HUES64 (cell line): ENCODE data around the gene PLIN4.
A peak's percentile ranks its signal among the peaks of the same experiment; 100 is the strongest.
"Not testable (repeated sequence)": the region's sequence is repeated elsewhere in the genome, so short reads cannot be mapped to it uniquely, and the experiment has no call there.

ENCODE experiments used
- H3K27ac ChIP-seq: 2 replicates; pipeline ENCODE4 v1.7.0; 2013; ENCODE audit warnings: low read depth, low read length, inconsistent platforms
- H3K27me3 ChIP-seq: 2 replicates; pipeline ENCODE4 v1.6.1; 2013; ENCODE audit warnings: mild to moderate bottlenecking, low read length; ENCODE audit not compliant: insufficient read depth
- H3K36me3 ChIP-seq: 2 replicates; pipeline ENCODE4 v1.6.1; 2013; ENCODE audit warnings: mild to moderate bottlenecking, low read length; ENCODE audit not compliant: insufficient read depth
- H3K4me1 ChIP-seq: 2 replicates; pipeline ENCODE4 v1.6.1; 2013; ENCODE audit warnings: mild to moderate bottlenecking, low read length, moderate library complexity; ENCODE audit not compliant: insufficient read depth
- H3K4me3 ChIP-seq: 2 replicates; pipeline ENCODE4 v1.5.1; 2013; ENCODE audit warnings: mild to moderate bottlenecking, low read length, moderate library complexity
- H3K9ac ChIP-seq: 2 replicates; pipeline ENCODE4 v1.6.1; 2013; ENCODE audit warnings: mild to moderate bottlenecking, low read depth, low read length
- H3K9me3 ChIP-seq: 2 replicates; pipeline ENCODE4 v1.6.1; 2013; ENCODE audit warnings: low read depth, low read length; ENCODE audit not compliant: insufficient read depth
- WGBS: fragments of 150-250, 120-280 bp; methylation state at CpG from one replicate; pipeline ENCODE4 v1.1.7; 2013; ENCODE audit warnings: missing lambda C conversion rate; 5-methylcytosine and 5-hydroxymethylcytosine counted together

The PLIN4 gene

GRCh38 chr19:4542896-4543841 lies 24.9 kb upstream of the PLIN4 start:
- H3K27ac ChIP-seq: no peak overlapping the region
- 94% methylated on average over 76 of the region's 77 CpGs for WGBS
- peaks cover 7% of the 10 kb centered on the region; the same call in 1 of the 2 replicates for H3K36me3 ChIP-seq
- 0 out of 2 replicates have a peak, but pooled peaks cover 4% of the 10 kb centered on the region for H3K9me3 ChIP-seq
- H3K27me3 ChIP-seq: no peaks in the 10 kb centered on the region
- H3K9ac ChIP-seq: no peak overlapping the region
- peaks cover 7% of the 10 kb centered on the region; the same call in 1 of the 2 replicates for H3K4me1 ChIP-seq
- H3K4me3 ChIP-seq: no peak overlapping the region

GRCh38 chr19:4541806-4542145 lies 23.5 kb upstream of the PLIN4 start:
- not testable (repeated sequence) for H3K27me3 ChIP-seq, H3K9me3 ChIP-seq, H3K27ac ChIP-seq, H3K36me3 ChIP-seq, H3K9ac ChIP-seq, H3K4me3 ChIP-seq, H3K4me1 ChIP-seq
- WGBS: 94% methylated on average over 12 of the region's 12 CpGs

- Histone ChIP-seq H3K4me1 (peaks cover 7% of the 10 kb centered on the region; the same call in 1 of the 2 replicates), H3K4me3 (no peak overlapping the region), H3K27ac (no peak overlapping the region), H3K9ac (no peak overlapping the region), H3K36me3 (0 out of 2 replicates have a peak, but pooled peaks cover 2% of the 10 kb centered on the region), H3K9me3 (0 out of 2 replicates have a peak, but pooled peaks cover 4% of the 10 kb centered on the region), H3K27me3 (no peaks in the 10 kb centered on the region)
- 92% methylated on average over 12 of the region's 12 CpGs for WGBS
Observed at GRCh38 chr19:4541114-4541805, 23.0 kb upstream of the PLIN4 start.

GRCh38 chr19:4539693-4540581 lies 21.7 kb upstream of the PLIN4 start, which contains the start of gene LRG1:
Gene LRG1, minus strand, starts transcription at chr19:4540036. Its CDS starts 23 bp downstream, at chr19:4540013.
- Histone ChIP-seq H3K9ac (no peak within 1 kb of the TSS), H3K27me3 (0 out of 2 replicates have a peak, but pooled peaks cover under 1% of the 10 kb centered on the region), H3K4me3 (no peak within 1 kb of the TSS), H3K36me3 (no peaks in the 10 kb centered on the region), H3K4me1 (peaks cover 7% of the 10 kb centered on the region; the same call in 1 of the 2 replicates), H3K9me3 (0 out of 2 replicates have a peak, but pooled peaks cover 4% of the 10 kb centered on the region), H3K27ac (no peak within 1 kb of the TSS)
- WGBS: 80% methylated on average over 14 of the region's 14 CpGs

- WGBS: 87% methylated on average over 3 of the region's 3 CpGs
- Histone ChIP-seq H3K36me3 (no peaks in the 10 kb centered on the region), H3K4me1 (peaks cover 7% of the 10 kb centered on the region; the same call in 1 of the 2 replicates), H3K4me3 (no peak overlapping the region), H3K9me3 (0 out of 2 replicates have a peak, but pooled peaks cover 4% of the 10 kb centered on the region), H3K27me3 (peaks cover 8% of the 10 kb centered on the region), H3K9ac (no peak overlapping the region), H3K27ac (no peak overlapping the region)
Observed at GRCh38 chr19:4539169-4539692, 20.9 kb upstream of the PLIN4 start.

GRCh38 chr19:4538601-4538954 lies 20.3 kb upstream of the PLIN4 start:
- Histone ChIP-seq H3K27me3 (peaks cover 14% of the 10 kb centered on the region), H3K9me3 (0 out of 2 replicates have a peak, but pooled peaks cover 4% of the 10 kb centered on the region), H3K4me1 (peaks cover 7% of the 10 kb centered on the region; the same call in 1 of the 2 replicates), H3K9ac (no peak overlapping the region), H3K27ac (no peak overlapping the region), H3K36me3 (no peaks in the 10 kb centered on the region), H3K4me3 (no peak overlapping the region)
- 94% methylated on average over 13 of the region's 13 CpGs for WGBS

GRCh38 chr19:4537953-4538600 lies 19.8 kb upstream of the PLIN4 start:
- Histone ChIP-seq H3K4me3 (no peak overlapping the region), H3K27me3 (peaks cover 17% of the 10 kb centered on the region), H3K9me3 (0 out of 2 replicates have a peak, but pooled peaks cover 4% of the 10 kb centered on the region), H3K36me3 (no peaks in the 10 kb centered on the region), H3K27ac (no peak overlapping the region), H3K4me1 (peaks cover 7% of the 10 kb centered on the region; the same call in 1 of the 2 replicates), H3K9ac (no peak overlapping the region)
- WGBS: 87% methylated on average over 27 of the region's 27 CpGs

GRCh38 chr19:4536798-4537197 lies 18.5 kb upstream of the PLIN4 start:
- H3K36me3 ChIP-seq: no peaks in the 10 kb centered on the region
- no peak overlapping the region for H3K9ac ChIP-seq
- 0 out of 2 replicates have a peak, but pooled peaks cover 4% of the 10 kb centered on the region for H3K9me3 ChIP-seq
- 86% methylated on average over 5 of the region's 5 CpGs for WGBS
- peaks cover 7% of the 10 kb centered on the region; the same call in 1 of the 2 replicates for H3K4me1 ChIP-seq
- H3K27ac ChIP-seq: no peak overlapping the region
- peaks cover 17% of the 10 kb centered on the region for H3K27me3 ChIP-seq
- H3K4me3 ChIP-seq: no peak overlapping the region

GRCh38 chr19:4534836-4535658 lies 16.8 kb upstream of the PLIN4 start, which contains the start of gene PLIN5:
Gene PLIN5, minus strand, starts transcription at chr19:4535224. Its CDS starts 1,150 bp downstream, at chr19:4534074.
- Histone ChIP-seq H3K27ac (no peak within 1 kb of the TSS), H3K9ac (no peak within 1 kb of the TSS), H3K9me3 (no peaks in the 10 kb centered on the region), H3K4me3 (peak within 1 kb of the TSS; percentile 43), H3K36me3 (no peaks in the 10 kb centered on the region), H3K4me1 (peaks cover 3% of the 10 kb centered on the region; the same call in 1 of the 2 replicates), H3K27me3 (peaks cover 17% of the 10 kb centered on the region)
- WGBS: 10% methylated on average over 48 of the region's 49 CpGs
